Measurements from ENCODE around the gene ADGRG3. TPM values are rescaled to one million over a fixed set of nuclear protein-coding genes. Genes with fewer than 3 reads are reported as not detected.

Gene ADGRG3
- total RNA-seq, 1 donor from 2014 or later = not detected

DNA sequence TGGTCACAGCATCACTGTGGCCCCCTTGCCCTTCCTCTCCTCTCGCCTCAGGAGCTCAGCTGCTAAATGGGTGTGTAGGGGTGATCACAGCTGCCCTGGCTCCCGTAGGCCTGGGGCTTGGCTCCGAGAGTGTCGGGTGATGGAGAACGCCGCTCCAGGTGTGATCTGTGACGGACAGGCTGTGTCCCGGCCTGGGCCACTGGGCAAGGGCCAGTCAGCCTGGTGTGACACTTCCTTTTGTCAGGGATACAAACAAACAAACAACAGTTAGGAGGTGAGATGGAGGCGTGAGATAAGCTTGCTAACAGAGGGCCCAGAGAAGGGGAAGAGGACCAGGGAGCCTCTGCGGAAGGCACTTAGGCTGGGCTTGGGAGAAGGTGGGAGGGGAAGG lies 37.7 kb upstream of the ADGRG3 start:
- H3K27me3 ChIP-seq (ENCODE audit: control insufficient read depth, insufficient read depth, low read length) = no peaks in the 10 kb centered on the region
- H3K36me3 ChIP-seq (ENCODE audit: control insufficient read depth, insufficient read depth, low read length) = no peaks in the 10 kb centered on the region
- TF ChIP-seq, protein P1, sequence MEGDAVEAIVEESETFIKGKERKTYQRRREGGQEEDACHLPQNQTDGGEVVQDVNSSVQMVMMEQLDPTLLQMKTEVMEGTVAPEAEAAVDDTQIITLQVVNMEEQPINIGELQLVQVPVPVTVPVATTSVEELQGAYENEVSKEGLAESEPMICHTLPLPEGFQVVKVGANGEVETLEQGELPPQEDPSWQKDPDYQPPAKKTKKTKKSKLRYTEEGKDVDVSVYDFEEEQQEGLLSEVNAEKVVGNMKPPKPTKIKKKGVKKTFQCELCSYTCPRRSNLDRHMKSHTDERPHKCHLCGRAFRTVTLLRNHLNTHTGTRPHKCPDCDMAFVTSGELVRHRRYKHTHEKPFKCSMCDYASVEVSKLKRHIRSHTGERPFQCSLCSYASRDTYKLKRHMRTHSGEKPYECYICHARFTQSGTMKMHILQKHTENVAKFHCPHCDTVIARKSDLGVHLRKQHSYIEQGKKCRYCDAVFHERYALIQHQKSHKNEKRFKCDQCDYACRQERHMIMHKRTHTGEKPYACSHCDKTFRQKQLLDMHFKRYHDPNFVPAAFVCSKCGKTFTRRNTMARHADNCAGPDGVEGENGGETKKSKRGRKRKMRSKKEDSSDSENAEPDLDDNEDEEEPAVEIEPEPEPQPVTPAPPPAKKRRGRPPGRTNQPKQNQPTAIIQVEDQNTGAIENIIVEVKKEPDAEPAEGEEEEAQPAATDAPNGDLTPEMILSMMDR (IDR thresholded peaks at IDR 0.05; ENCODE audit: insufficient read depth, low read length, poor library complexity, severe bottlenecking) = no peak
- H3K4me3 ChIP-seq (ENCODE audit: low read depth, low read length) = no peak overlapping the region
- no peak for DNase-seq (ENCODE audit: low read depth)

- H3K36me3 ChIP-seq (ENCODE audit: control insufficient read depth, insufficient read depth, low read length) = no peaks in the 10 kb centered on the region
- no peak for DNase-seq (ENCODE audit: low read depth)
- no peaks in the 10 kb centered on the region for H3K27me3 ChIP-seq (ENCODE audit: control insufficient read depth, insufficient read depth, low read length)
- TF ChIP-seq, protein P1 (IDR thresholded peaks at IDR 0.05; ENCODE audit: insufficient read depth, low read length, poor library complexity, severe bottlenecking) = no peak
- no peak overlapping the region for H3K4me3 ChIP-seq (ENCODE audit: low read depth, low read length)
These were observed 36.9 kb upstream of the ADGRG3 start for GRCh38 chr16:57630931-57631845.

DNA sequence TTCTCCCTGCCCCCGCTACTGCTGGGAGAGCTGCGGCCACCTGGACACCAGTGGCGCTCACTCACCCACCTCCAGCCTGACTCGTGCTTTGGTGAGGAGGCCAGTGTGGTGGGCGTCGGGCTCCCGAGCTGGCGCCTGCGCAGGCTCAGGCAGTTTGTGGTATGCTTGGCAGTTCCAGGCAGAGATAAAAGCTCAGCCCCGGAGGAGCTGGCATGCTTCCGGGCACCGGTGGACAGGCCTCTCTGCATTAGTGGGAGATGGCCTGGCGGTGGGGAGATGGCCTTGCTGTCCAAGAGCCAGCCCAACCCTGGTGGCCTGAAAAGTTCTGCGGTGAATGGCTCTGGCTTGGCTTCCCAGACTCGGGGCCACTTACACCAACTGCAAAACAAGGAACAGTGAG lies 35.5 kb upstream of the ADGRG3 start:
- H3K4me3 ChIP-seq (ENCODE audit: low read depth, low read length) = no peak overlapping the region
- TF ChIP-seq, protein P1 (IDR thresholded peaks at IDR 0.05; ENCODE audit: insufficient read depth, low read length, poor library complexity, severe bottlenecking) = no peak

DNA sequence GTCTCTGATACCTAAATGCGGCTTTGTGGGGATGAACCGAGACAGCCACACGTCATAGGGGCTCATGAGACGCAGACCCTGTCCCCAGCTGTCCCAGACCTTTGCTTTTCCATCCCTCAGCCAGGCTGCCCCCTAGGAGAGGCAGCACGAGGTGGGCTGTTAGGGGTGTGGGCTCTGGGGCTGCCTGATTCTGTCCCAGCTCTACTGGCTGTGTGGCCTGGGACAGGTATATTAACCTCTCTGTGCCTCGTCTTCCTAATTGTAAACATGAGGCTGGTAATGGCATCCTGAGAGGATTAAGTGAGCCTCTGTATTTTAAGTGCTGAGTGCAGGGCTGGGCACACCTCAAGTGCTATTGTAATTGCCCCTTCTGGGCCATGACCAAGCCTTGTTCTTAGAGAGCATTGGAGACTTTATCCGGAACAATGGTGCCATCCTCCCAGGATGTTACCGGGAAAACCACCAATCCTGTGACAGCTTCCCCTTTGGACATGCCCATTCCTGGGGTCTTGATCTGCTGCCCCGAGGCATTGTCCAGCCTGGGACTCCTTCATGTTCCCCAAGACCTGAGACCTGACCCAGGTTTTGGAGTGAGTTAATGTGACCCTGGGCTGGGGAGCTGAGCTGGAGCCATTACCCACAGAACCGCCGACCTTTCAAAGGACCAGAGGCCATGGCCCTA lies 34.6 kb upstream of the ADGRG3 start:
- TF ChIP-seq, protein P1 (IDR thresholded peaks at IDR 0.05; ENCODE audit: insufficient read depth, low read length, poor library complexity, severe bottlenecking) = no peak
- DNase-seq (ENCODE audit: low read depth) = no peak
- Histone ChIP-seq H3K36me3 (ENCODE audit: control insufficient read depth, insufficient read depth, low read length) (no peaks in the 10 kb centered on the region), H3K27me3 (ENCODE audit: control insufficient read depth, insufficient read depth, low read length) (no peaks in the 10 kb centered on the region), H3K4me3 (ENCODE audit: low read depth, low read length) (no peak overlapping the region)

More for the DNA sequence above, 35.5 kb upstream of the ADGRG3 start:
- no peak for DNase-seq (ENCODE audit: low read depth)
- Histone ChIP-seq H3K36me3 (ENCODE audit: control insufficient read depth, insufficient read depth, low read length) (no peaks in the 10 kb centered on the region), H3K27me3 (ENCODE audit: control insufficient read depth, insufficient read depth, low read length) (no peaks in the 10 kb centered on the region)

GRCh38 chr16:57634171-57634570 lies 33.9 kb upstream of the ADGRG3 start:
- Histone ChIP-seq H3K4me3 (ENCODE audit: low read depth, low read length) (no peak overlapping the region), H3K36me3 (ENCODE audit: control insufficient read depth, insufficient read depth, low read length) (no peaks in the 10 kb centered on the region), H3K27me3 (ENCODE audit: control insufficient read depth, insufficient read depth, low read length) (no peaks in the 10 kb centered on the region)
- DNase-seq (ENCODE audit: low read depth) = no peak
- TF ChIP-seq, protein P1 (IDR thresholded peaks at IDR 0.05; ENCODE audit: insufficient read depth, low read length, poor library complexity, severe bottlenecking) = no peak
